Small intestine (tissue), 7 donors: ENCODE results near the gene P3H1. TPM values are rescaled to one million over a fixed set of nuclear protein-coding genes. Genes with fewer than 3 reads are reported as not detected.
"Not testable (repeated sequence)": the region's sequence is repeated elsewhere in the genome, so short reads cannot be mapped to it uniquely, and the experiment has no call there.

Experiments
- DNase-seq, 2 donors: peaks; one replicate each; pipeline versions ENCODE4 v3.0.0 to v3.0.0-alpha.2; 2013
- FAIRE-seq: peaks from 2 replicates; lab custom pipeline; 2012; peaks lifted over from hg19 to GRCh38; lab: Jason Lieb, UNC
- H3K27ac ChIP-seq, 3 donors: one replicate each; pipeline ENCODE4 v1.5.1; 2013; ENCODE audit warnings: low read length in 2 of 3, mild to moderate bottlenecking in 2 of 3, control low read depth in 1 of 3, inconsistent platforms in 1 of 3, low read depth in 1 of 3, moderate library complexity in 1 of 3
- H3K27me3 ChIP-seq, 3 donors: one replicate each; pipeline ENCODE4 v1.6.1; 2013; ENCODE audit warnings: low read length in 3 of 3, inconsistent platforms in 1 of 3; ENCODE audit not compliant: control insufficient read depth in 3 of 3, insufficient read depth in 3 of 3
- H3K36me3 ChIP-seq, 3 donors: one replicate each; pipeline ENCODE4 v1.6.1; 2013; ENCODE audit warnings: low read length in 3 of 3, inconsistent platforms in 1 of 3, low read depth in 1 of 3, mild to moderate bottlenecking in 1 of 3, moderate library complexity in 1 of 3; ENCODE audit not compliant: control insufficient read depth in 3 of 3, insufficient read depth in 2 of 3
- H3K4me1 ChIP-seq, 3 donors: one replicate each; pipeline ENCODE4 v1.6.1; 2013; ENCODE audit warnings: low read length in 2 of 3, inconsistent platforms in 1 of 3, low read depth in 1 of 3, mild to moderate bottlenecking in 1 of 3, moderate library complexity in 1 of 3; ENCODE audit not compliant: control insufficient read depth in 3 of 3, insufficient read depth in 2 of 3
- H3K4me3 ChIP-seq, 3 donors: one replicate each; pipeline ENCODE4 v1.5.1; 2013; ENCODE audit warnings: low read length in 3 of 3, control low read depth in 1 of 3, inconsistent platforms in 1 of 3, low read depth in 1 of 3, mild to moderate bottlenecking in 1 of 3, moderate library complexity in 1 of 3
- H3K9me3 ChIP-seq, 2 donors: one replicate each; pipeline ENCODE4 v1.6.1; 2013; ENCODE audit warnings: low read depth in 1 of 2, low read length in 1 of 2; ENCODE audit not compliant: control insufficient read depth in 2 of 2, insufficient read depth in 1 of 2
- WGBS, 3 donors: extraction: QIAGEN DNeasy Blood & Tissue Kit; methylation state at CpG; one replicate each; pipeline ENCODE4 v1.1.7; 2013; 5-methylcytosine and 5-hydroxymethylcytosine counted together
- polyA plus RNA-seq, 4 donors: library from polyadenylated mRNA; stranded (reverse) in 3 of 4; unstranded in 1 of 4; fragments of 200-250 nt in 3 of 4; fragments of 120-200 nt in 1 of 4; gene quantifications; one replicate each; pipeline versions ENCODE4 v1.2.1 to v1.2.3, GENCODE V29; 2013
- donor health status: healthy with polysubstance abuse.
- donor health status: control.
- donor health status: control.
- donor health status: Bipolar disorder and iron deficiency.
- donor health status: healthy.

P3H1 gene
- polyA plus RNA-seq, 4 donors, result 4.3 to 18.2 (median 11.4) TPM

DNA sequence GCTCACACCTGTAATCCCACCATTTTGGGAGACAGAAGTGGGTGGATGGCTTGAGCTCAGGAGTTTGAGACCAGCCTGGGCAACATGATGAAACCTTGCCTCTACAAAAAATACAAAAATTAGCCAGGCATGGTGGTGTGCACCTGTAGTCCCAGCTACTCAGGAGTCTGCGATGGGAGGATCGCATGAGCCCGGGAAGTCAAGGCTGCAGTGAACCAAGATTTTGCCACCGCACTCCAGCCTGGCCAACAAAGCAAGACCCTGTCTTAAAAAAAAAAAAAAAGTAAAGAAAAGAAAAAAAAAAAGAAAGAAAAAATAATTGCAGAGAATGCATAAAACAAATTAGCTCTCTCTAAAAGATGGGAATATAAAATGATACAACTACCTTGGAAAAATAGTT, 41.0 kb downstream of the P3H1 start:
- H3K36me3 ChIP-seq, H3K4me1 ChIP-seq, FAIRE-seq, H3K9me3 ChIP-seq, H3K4me3 ChIP-seq, DNase-seq, H3K27me3 ChIP-seq, H3K27ac ChIP-seq: not testable (repeated sequence)
- 95 to 99% (median 98%) methylated on average over 4 of the region's 4 CpGs for WGBS, 3 donors

DNA sequence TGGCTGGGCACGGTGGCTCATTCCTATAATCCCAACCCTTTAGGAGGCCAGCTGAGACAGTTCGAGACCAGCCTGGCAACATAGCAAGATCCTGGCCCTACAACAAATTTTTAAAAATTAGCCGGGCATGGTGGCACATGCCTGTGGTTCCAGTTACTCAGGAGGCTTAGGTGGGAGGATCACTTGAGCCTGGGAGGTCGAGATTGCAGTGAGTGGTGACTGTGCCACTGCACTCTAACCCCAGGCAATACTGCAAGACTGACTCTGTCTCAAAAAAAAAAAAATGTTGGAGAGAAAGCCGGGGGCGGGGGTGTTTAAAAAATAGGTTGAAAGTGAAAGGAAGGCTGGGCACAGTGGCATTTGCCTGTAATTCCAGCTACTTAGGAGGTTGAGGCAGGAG, 43.3 kb downstream of the P3H1 start:
- H3K9me3 ChIP-seq, result no peaks in the 10 kb centered on the region
- no peak overlapping the region for H3K27ac ChIP-seq
- H3K36me3 ChIP-seq, result peaks cover 0 to 4% (median 0%) of the 10 kb centered on the region in 3 donors
- WGBS, 3 donors, result 43 to 69% (median 53%) methylated on average over 6 of the region's 6 CpGs
- DNase-seq (no peak), FAIRE-seq (no peak)
- no peaks in the 10 kb centered on the region for H3K27me3 ChIP-seq
- H3K4me3 ChIP-seq, result no peak overlapping the region
- H3K4me1 ChIP-seq, result peaks cover 0 to 13% (median 0%) of the 10 kb centered on the region in 3 donors

DNA sequence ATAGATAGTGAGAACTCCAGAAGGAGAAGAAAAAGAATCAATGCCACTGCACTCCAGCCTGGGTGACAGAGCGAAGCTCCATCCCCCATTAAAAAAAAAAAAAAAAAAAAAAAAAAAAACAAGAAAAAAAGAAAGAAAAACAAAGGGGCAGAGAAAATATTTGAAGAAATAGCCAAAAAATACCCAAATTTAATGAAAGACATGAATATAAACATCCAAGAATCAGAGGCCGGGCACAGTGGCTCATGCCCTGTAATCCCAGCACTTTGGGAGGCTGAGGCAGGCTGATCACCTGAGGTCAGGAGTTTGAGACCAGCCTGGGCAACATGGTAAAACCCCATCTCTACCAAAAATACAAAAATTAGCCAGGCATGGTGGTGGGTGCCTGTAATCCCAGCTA, 44.4 kb downstream of the P3H1 start:
- not testable (repeated sequence) for FAIRE-seq, H3K27ac ChIP-seq, DNase-seq, H3K27me3 ChIP-seq, H3K9me3 ChIP-seq, H3K4me3 ChIP-seq
- Histone ChIP-seq H3K36me3 (peaks cover 0 to 12% (median 0%) of the 10 kb centered on the region in 3 donors), H3K4me1 (peaks cover 0 to 13% (median 0%) of the 10 kb centered on the region in 3 donors)
- 96 to 100% (median 99%) methylated on average over 2 of the region's 2 CpGs for WGBS, 3 donors

DNA sequence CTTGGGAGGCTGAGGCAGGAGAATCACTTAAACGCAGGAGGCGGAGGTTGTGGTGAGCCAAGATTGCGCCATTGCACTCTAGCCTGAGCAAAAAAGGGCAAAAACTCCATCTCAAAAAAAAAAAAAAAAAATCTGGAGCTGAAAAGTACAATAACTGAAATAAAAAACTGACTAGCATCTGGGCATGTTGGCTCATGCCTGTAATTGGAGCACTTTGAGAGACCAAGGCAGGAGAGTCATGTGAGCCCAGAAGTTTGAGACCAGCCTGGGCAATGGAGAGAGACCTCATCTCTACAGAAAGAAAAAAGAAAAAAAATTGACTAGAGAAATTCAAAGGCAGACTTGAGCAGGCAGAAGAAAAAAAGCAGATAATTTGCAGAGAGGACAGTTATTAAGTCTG, 44.9 kb downstream of the P3H1 start:
- no peaks in the 10 kb centered on the region for H3K9me3 ChIP-seq
- peaks cover 0 to 13% (median 0%) of the 10 kb centered on the region in 3 donors for H3K4me1 ChIP-seq
- 91 to 94% (median 93%) methylated on average over 3 of the region's 3 CpGs for WGBS, 3 donors
- DNase-seq, result no peak
- H3K4me3 ChIP-seq, result no peak overlapping the region
- H3K36me3 ChIP-seq, result peaks cover 0 to 12% (median 0%) of the 10 kb centered on the region in 3 donors
- FAIRE-seq, result no peak
- H3K27me3 ChIP-seq, result no peaks in the 10 kb centered on the region
- no peak overlapping the region for H3K27ac ChIP-seq

DNA sequence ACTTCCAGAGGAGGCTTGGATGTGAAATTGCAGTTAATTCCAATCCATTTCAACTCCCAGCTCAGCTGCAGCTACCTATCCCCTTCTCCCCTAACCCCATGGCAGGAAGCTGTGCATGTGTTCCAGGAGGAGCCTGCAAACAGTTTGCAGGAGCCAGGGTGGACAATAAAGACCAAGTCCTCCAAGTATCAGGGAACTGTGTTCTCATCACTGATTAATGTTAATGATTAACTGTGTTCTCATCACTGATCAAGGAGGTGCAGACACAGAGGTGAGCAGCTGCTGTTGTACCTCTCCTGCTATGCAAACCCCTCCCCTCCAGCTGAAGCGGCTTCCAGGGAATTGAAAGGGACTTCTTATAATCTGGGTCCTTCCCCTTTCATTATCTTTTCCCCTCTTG, 46.0 kb downstream of the P3H1 start:
- peak overlapping the region in 1 of 3 donors; percentile 32 for H3K27ac ChIP-seq
- WGBS, 3 donors, result 0 to 72% (median 44%) methylated on average over 1 of the region's 1 CpG
- peaks cover 0 to 13% (median 0%) of the 10 kb centered on the region in 3 donors for H3K4me1 ChIP-seq
- peak; percentile 78 to 84 for DNase-seq
- H3K9me3 ChIP-seq, result peaks cover 0 to 2% of the 10 kb centered on the region in 2 donors
- no peak overlapping the region for H3K4me3 ChIP-seq
- H3K36me3 ChIP-seq, result peaks cover 0 to 14% (median 1%) of the 10 kb centered on the region in 3 donors
- H3K27me3 ChIP-seq, result no peaks in the 10 kb centered on the region
- FAIRE-seq, result no peak

DNA sequence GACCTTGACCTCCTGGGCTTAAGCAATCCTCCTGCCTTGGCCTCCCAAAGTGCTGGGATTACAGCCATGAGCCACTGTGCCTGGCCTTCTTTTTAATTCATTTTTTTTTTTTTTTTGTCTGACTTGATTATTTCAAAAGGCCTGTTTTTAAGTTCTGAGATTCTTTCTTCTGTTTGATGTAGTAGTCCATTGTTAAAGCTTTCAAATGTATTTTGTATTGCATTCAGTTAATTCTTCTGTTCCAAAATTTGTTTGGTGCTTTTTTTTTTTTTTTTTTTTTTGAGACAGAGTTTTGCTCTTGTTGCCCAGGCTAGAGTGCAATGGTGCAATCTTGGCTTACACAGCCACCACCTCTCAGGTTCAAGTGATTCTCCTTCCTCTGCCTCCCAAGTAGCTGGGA, 52.4 kb downstream of the P3H1 start:
- Histone ChIP-seq H3K9me3 (peaks cover 0 to 31% of the 10 kb centered on the region in 2 donors), H3K36me3 (peaks cover 0 to 36% (median 2%) of the 10 kb centered on the region in 3 donors)
- H3K4me1 ChIP-seq, FAIRE-seq, H3K4me3 ChIP-seq, DNase-seq, H3K27me3 ChIP-seq, H3K27ac ChIP-seq: not testable (repeated sequence)

DNA sequence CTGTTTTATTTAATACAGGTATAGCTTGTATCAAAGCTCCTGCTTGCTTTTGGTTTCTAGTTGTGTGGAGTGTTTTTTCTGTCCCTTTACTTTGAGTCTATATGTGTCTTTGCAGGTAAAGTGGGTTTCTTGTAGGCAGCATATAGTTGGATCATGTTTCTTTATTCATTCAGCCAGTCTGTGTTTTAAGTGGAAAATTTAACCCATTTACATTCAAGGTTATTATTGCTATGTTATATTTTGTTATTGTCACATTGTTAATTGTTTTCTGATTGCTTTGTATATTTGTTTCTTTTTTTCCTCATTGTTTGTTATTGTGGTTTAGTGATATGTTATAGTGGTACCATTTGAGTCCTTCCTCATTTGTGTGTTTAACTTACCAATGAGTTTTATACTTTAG, 53.5 kb downstream of the P3H1 start:
- Histone ChIP-seq H3K27me3 (no peaks in the 10 kb centered on the region), H3K4me1 (no peaks in the 10 kb centered on the region), H3K4me3 (no peak overlapping the region), H3K9me3 (peaks cover 0 to 32% of the 10 kb centered on the region in 2 donors), H3K36me3 (peaks cover 0 to 36% (median 2%) of the 10 kb centered on the region in 3 donors), H3K27ac (no peak overlapping the region)
- DNase-seq (no peak), FAIRE-seq (no peak)

DNA sequence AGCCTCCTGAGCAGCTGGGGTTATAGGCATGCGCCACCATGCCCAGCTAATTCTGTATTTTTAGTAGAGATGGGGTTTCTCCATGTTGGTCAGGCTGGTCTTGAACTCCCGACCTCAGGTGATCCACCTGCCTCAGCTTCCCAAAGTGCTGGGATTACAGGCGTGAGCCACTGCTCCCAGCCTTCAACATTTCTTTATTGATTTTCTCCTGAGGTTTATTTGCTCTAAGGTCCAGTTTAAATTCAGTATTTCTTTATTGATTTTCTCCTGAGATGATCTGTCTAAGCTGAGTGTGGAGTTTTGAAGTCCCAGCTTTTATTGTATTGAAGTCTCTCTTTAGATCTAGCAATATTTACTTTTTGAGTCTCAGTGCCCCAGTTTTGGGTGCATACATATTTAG, 54.0 kb downstream of the P3H1 start:
- H3K36me3 ChIP-seq, result peaks cover 0 to 34% (median 2%) of the 10 kb centered on the region in 3 donors
- not testable (repeated sequence) for H3K4me3 ChIP-seq, H3K4me1 ChIP-seq, H3K27me3 ChIP-seq, DNase-seq, H3K27ac ChIP-seq, FAIRE-seq
- H3K9me3 ChIP-seq, result peaks cover 0 to 32% of the 10 kb centered on the region in 2 donors
- 94 to 98% (median 95%) methylated on average over 3 of the region's 3 CpGs for WGBS, 3 donors

DNA sequence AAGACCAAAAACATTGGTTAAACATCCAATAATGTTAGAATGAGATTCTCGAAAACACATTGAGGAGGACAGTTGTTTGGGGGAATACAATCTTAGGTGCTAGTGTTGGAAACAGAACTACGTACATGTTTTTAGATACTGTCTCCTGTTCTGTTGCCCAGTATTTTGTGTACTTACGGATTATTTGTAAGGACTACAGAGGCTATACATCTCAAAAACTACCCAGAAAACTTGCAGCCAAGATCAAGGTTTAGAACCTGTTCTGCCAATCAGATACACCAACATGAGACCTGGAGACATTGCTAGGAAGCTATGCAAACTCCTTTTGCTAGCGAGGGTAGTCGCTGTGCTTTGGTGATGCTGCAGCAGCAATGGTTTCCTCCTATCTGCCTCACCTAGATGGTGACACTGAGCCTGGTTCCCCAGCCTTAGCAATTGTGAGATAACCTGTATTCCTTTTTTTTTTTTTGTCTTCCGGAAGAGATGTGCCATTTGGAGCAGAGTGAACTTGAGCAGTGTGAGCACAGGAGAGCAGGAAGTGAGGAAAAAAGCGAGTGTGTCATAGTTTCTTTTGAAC, 62.9 kb downstream of the P3H1 start:
- H3K27me3 ChIP-seq, result no peaks in the 10 kb centered on the region
- WGBS, 3 donors, result 90 to 93% (median 91%) methylated on average over 7 of the region's 7 CpGs
- FAIRE-seq, result no peak

More for the DNA sequence above, 62.9 kb downstream of the P3H1 start:
- H3K27ac ChIP-seq, result no peak overlapping the region
- no peak for DNase-seq
- H3K36me3 ChIP-seq, result peaks cover 8 to 42% (median 13%) of the 10 kb centered on the region in 3 donors
- H3K9me3 ChIP-seq, result no peaks in the 10 kb centered on the region
- H3K4me1 ChIP-seq, result no peaks in the 10 kb centered on the region
- no peak overlapping the region for H3K4me3 ChIP-seq
